ENCODE results near the gene PLEKHO2. TPM values are rescaled to one million over a fixed set of nuclear protein-coding genes. Genes with fewer than 3 reads are reported as not detected.

The PLEKHO2 gene
- total and polyA plus RNA-seq, 2 donors = 25.6 to 40.2 TPM

DNA sequence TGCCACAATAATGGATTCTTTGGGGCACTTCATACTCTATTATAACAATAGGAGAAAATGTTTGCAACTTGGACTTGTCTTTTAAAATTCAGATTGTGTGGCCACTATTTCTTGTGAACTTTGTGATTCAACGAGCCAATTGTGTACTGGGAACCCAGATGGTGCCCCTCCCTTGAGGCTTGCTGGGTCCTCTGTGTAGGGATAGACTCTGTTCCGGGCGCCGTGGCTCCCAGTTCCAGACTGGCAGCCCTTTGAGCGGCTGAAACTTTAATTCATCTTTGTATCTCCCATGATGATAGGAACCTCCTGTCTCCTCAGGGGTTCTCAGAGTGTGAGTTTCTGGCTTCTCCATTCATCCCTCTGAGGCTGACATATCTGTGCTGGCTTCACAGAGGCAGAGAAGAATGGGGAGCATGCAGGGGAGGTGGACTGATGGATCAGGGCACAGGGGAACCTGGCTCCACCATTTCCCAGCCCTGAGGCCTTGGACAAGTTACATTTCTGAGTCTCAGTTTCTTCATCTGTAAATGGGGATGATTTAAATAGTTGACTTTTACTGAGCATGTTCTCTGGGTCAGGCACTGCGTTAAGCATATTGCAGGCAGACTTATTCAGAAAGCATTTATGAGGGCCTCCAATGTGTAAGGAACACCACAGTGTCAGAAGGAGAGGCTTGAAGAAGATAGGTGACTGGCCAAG lies 54.8 kb downstream of the PLEKHO2 start:
- no peak for DNase-seq (ENCODE audit: extremely low spot score)
- Histone ChIP-seq H3K4me1 (ENCODE audit: insufficient read depth) (peaks cover 2% of the 10 kb centered on the region), H3K4me3 (ENCODE audit: low read depth, low read length) (no peak overlapping the region), H3K27ac (ENCODE audit: low read depth) (peak overlapping the region; percentile 60), H3K36me3 (ENCODE audit: insufficient read depth) (no peaks in the 10 kb centered on the region)
- 76% methylated on average over 6 of the region's 6 CpGs for WGBS

DNA sequence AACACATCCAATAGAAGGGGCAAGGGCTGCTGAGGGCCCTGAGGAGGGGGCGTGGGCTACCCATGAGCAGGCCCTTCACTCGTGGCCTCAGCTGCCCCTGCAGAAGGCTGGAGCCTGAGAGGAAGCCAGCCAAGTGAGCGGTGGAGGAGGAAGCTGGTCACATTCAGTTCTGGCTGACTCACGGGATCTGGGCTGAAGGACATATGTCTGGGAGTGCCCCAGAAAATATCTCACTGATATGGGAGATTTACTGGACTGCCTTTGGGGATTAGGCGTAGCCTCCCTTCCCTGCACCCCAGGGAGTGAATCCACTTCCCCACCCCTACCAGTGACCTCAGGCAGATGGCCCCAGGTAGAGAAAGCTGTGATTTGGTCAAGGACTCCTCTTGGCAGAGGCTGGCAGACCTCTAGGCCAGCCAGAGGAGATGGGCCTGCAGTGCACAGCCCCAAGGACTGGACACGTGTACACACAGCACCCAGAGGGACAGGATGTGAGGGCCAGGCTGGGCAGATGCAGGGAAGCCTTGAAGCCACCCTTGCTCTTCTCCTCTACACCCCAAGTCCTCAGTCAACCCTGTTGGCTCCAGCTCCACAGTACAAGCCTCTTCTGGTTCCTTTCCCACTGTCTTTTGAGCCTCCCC lies 55.8 kb downstream of the PLEKHO2 start:
- Histone ChIP-seq H3K4me1 (ENCODE audit: insufficient read depth) (peaks cover 2% of the 10 kb centered on the region), H3K4me3 (ENCODE audit: low read depth, low read length) (no peak overlapping the region), H3K36me3 (ENCODE audit: insufficient read depth) (no peaks in the 10 kb centered on the region), H3K27ac (ENCODE audit: low read depth) (peak overlapping the region; percentile 62)
- no peak for DNase-seq (ENCODE audit: extremely low spot score)
- WGBS = 47% methylated on average over 6 of the region's 6 CpGs

DNA sequence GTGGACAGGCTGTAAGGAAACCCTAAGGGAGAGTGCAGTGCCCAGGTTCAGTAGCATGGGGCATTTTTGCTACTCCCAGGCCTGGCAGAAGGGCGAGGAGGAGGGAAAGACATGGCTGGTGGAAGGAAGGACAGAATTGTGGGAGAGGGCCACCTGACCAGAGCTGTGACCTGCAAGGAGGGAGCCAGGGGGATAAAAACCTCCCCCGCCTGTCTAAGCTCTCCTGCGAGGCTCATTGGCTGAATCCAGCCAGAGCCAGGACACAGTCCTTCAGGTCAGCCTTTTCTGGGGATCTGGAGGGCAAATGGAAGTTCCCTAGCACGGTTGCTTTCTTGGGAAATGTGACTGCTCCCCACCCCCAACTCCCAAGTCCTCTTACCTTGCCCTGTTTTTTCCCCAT lies 56.7 kb downstream of the PLEKHO2 start:
- peaks cover 2% of the 10 kb centered on the region for H3K4me1 ChIP-seq (ENCODE audit: insufficient read depth)
- H3K27ac ChIP-seq (ENCODE audit: low read depth) = no peak overlapping the region
- H3K4me3 ChIP-seq (ENCODE audit: low read depth, low read length) = no peak overlapping the region
- H3K36me3 ChIP-seq (ENCODE audit: insufficient read depth) = no peaks in the 10 kb centered on the region
- DNase-seq (ENCODE audit: extremely low spot score) = no peak
- WGBS = 88% methylated on average over 4 of the region's 4 CpGs

- no peak overlapping the region for H3K4me3 ChIP-seq (ENCODE audit: low read depth, low read length)
- no peak for DNase-seq (ENCODE audit: extremely low spot score)
- H3K36me3 ChIP-seq (ENCODE audit: insufficient read depth) = no peaks in the 10 kb centered on the region
- H3K4me1 ChIP-seq (ENCODE audit: insufficient read depth) = no peaks in the 10 kb centered on the region
- no peak overlapping the region for H3K27ac ChIP-seq (ENCODE audit: low read depth)
- WGBS = 97% methylated on average over 5 of the region's 5 CpGs
Observed at GRCh38 chr15:64901141-64901540, 59.4 kb downstream of the PLEKHO2 start.

DNA sequence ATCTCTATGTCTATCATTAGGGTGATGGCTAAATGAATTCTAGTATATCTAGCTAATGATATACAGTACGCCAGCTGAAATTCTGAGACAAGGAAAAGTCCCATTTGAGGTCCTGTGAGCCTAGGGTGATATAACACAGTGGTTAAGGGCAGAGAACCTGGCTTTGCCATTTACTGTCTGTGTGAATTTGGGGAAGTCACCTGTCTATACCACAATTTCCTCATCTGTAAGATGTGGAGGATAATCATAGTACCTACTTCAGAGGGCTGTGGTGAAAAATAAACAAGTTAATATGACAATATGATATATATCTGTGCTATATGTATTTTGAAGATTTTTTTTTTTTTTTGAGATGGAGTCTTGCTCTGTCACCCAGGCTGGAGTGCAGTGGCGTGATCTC lies 60.2 kb downstream of the PLEKHO2 start:
- WGBS = 92% methylated on average over 2 of the region's 2 CpGs
- Histone ChIP-seq H3K4me3 (ENCODE audit: low read depth, low read length) (no peak overlapping the region), H3K27ac (ENCODE audit: low read depth) (no peak overlapping the region), H3K4me1 (ENCODE audit: insufficient read depth) (no peaks in the 10 kb centered on the region), H3K36me3 (ENCODE audit: insufficient read depth) (no peaks in the 10 kb centered on the region)
- no peak for DNase-seq (ENCODE audit: extremely low spot score)

GRCh38 chr15:64902863-64903262 lies 61.1 kb downstream of the PLEKHO2 start:
- H3K4me3 ChIP-seq (ENCODE audit: low read depth, low read length) = no peak overlapping the region
- WGBS = 91% methylated on average over 4 of the region's 4 CpGs

GRCh38 chr15:64903326-64903950 lies 61.7 kb downstream of the PLEKHO2 start:
- H3K36me3 ChIP-seq (ENCODE audit: insufficient read depth) = no peaks in the 10 kb centered on the region
- H3K27ac ChIP-seq (ENCODE audit: low read depth) = no peak overlapping the region
- H3K4me3 ChIP-seq (ENCODE audit: low read depth, low read length) = no peak overlapping the region
- no peak for DNase-seq (ENCODE audit: extremely low spot score)
- WGBS = 90% methylated on average over 4 of the region's 4 CpGs
- H3K4me1 ChIP-seq (ENCODE audit: insufficient read depth) = no peaks in the 10 kb centered on the region

More at GRCh38 chr15:64902863-64903262, 61.1 kb downstream of the PLEKHO2 start:
- H3K36me3 ChIP-seq (ENCODE audit: insufficient read depth) = no peaks in the 10 kb centered on the region
- H3K27ac ChIP-seq (ENCODE audit: low read depth) = no peak overlapping the region
- no peaks in the 10 kb centered on the region for H3K4me1 ChIP-seq (ENCODE audit: insufficient read depth)
- no peak for DNase-seq (ENCODE audit: extremely low spot score)

DNA sequence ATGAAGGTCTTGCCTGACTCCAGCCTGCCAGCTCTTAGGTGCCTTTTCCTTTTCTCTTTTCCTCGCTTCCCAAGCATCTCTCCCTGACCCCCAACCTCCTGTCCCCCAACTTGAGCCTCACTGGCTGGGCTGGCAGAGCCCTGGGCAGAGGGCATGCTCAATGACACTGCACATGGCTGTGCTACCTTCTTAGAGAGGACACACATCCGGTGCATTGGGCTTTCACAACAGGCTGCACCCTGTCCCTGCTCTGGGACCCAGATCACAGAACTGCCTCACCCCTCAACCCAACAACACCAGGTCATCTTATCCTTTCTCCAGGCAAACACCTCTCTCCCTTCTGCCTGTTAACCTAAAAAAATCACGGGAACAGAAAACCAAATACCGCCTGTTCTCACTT lies 62.5 kb downstream of the PLEKHO2 start:
- WGBS = 87% methylated on average over 4 of the region's 4 CpGs
- DNase-seq (ENCODE audit: extremely low spot score) = no peak
- Histone ChIP-seq H3K36me3 (ENCODE audit: insufficient read depth) (no peaks in the 10 kb centered on the region), H3K4me3 (ENCODE audit: low read depth, low read length) (no peak overlapping the region), H3K4me1 (ENCODE audit: insufficient read depth) (no peaks in the 10 kb centered on the region), H3K27ac (ENCODE audit: low read depth) (no peak overlapping the region)

DNA sequence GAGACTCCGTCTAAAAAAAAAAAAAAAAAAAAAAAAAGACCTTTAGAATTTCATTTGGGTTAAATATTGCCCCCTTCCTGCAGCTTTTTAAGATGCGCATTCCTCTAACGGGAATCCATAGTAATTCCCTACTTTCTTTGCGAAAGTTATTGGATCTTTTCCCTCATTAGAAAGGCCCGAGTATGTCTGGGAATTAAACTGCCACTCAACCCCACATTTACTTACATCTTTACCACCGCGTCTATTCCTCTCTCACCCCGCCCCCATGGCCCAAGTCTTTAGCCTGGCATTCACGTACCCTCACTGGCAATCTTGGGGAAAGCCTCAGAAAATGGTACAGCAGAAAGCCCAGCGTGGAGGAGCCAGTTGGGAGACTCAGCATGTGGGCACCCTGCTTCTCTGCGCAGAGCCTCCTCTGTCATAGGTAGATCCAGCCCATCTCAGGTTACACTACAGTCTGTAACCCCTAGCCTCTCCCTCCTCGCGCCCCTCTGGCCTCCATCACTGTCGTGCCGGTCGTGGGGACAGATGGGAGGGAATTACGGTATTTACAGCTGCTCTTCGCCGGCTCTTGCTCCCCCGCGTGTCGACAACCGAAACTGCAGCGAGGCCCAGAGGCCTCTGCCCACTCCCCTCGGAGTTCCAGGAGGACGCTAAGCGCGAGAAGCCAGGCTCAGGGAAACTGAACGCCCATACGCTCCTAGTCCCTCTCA lies 63.6 kb downstream of the PLEKHO2 start:
- H3K36me3 ChIP-seq (ENCODE audit: insufficient read depth) = no peaks in the 10 kb centered on the region
- peak overlapping the region; percentile 30 for H3K4me3 ChIP-seq (ENCODE audit: low read depth, low read length)
- 17% methylated on average over 30 of the region's 30 CpGs for WGBS
- H3K4me1 ChIP-seq (ENCODE audit: insufficient read depth) = no peaks in the 10 kb centered on the region
- no peak for DNase-seq (ENCODE audit: extremely low spot score)
- no peak overlapping the region for H3K27ac ChIP-seq (ENCODE audit: low read depth)

GRCh38 chr15:64905941-64906340 lies 64.2 kb downstream of the PLEKHO2 start:
- H3K36me3 ChIP-seq (ENCODE audit: insufficient read depth) = no peaks in the 10 kb centered on the region
- no peak overlapping the region for H3K27ac ChIP-seq (ENCODE audit: low read depth)
- DNase-seq (ENCODE audit: extremely low spot score) = no peak
- no peak overlapping the region for H3K4me3 ChIP-seq (ENCODE audit: low read depth, low read length)
- H3K4me1 ChIP-seq (ENCODE audit: insufficient read depth) = no peaks in the 10 kb centered on the region
- 85% methylated on average over 9 of the region's 9 CpGs for WGBS

GRCh38 chr15:64906402-64906801 lies 64.7 kb downstream of the PLEKHO2 start:
- no peaks in the 10 kb centered on the region for H3K36me3 ChIP-seq (ENCODE audit: insufficient read depth)
- no peak overlapping the region for H3K4me3 ChIP-seq (ENCODE audit: low read depth, low read length)
- WGBS = 95% methylated on average over 3 of the region's 3 CpGs
- H3K4me1 ChIP-seq (ENCODE audit: insufficient read depth) = no peaks in the 10 kb centered on the region
- no peak overlapping the region for H3K27ac ChIP-seq (ENCODE audit: low read depth)
- no peak for DNase-seq (ENCODE audit: extremely low spot score)

GRCh38 chr15:64907991-64908390 lies 66.3 kb downstream of the PLEKHO2 start:
- no peaks in the 10 kb centered on the region for H3K36me3 ChIP-seq (ENCODE audit: insufficient read depth)
- no peak for DNase-seq (ENCODE audit: extremely low spot score)
- WGBS = 30% methylated on average over 1 of the region's 1 CpG
- no peak overlapping the region for H3K4me3 ChIP-seq (ENCODE audit: low read depth, low read length)
- no peaks in the 10 kb centered on the region for H3K4me1 ChIP-seq (ENCODE audit: insufficient read depth)
- no peak overlapping the region for H3K27ac ChIP-seq (ENCODE audit: low read depth)

DNA sequence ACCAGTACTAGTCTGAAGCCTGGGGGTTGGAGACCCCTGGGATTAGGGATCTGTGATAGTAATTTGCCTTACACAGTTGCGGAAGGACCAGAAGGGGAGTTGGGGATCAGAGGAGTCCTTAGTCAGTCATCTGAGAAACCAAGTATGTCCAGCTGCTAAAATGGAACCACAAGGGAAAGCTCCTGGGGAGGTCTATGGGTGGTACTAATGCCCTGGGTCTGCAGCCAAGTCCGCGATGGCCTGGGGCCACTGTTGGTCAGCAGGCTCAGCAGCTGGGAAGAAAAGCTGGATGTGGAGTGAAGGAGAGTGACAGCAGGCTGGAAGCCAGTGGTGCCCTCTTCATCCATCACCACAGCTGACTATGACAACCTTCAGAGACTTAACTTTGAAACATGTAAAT lies 67.8 kb downstream of the PLEKHO2 start:
- H3K27ac ChIP-seq (ENCODE audit: low read depth) = no peak overlapping the region
- H3K4me1 ChIP-seq (ENCODE audit: insufficient read depth) = no peaks in the 10 kb centered on the region
- no peak overlapping the region for H3K4me3 ChIP-seq (ENCODE audit: low read depth, low read length)
- H3K36me3 ChIP-seq (ENCODE audit: insufficient read depth) = no peaks in the 10 kb centered on the region
- WGBS = 89% methylated on average over 3 of the region's 3 CpGs
- no peak for DNase-seq (ENCODE audit: extremely low spot score)
